Thyroid gland (tissue), 4 donors: ENCODE measurements around the gene MREG. TPM values are rescaled to one million over a fixed set of nuclear protein-coding genes. Genes with fewer than 3 reads are reported as not detected.
"Not testable (repeated sequence)": the region's sequence is repeated elsewhere in the genome, so short reads cannot be mapped to it uniquely, and the experiment has no call there.

ENCODE experiments used
- DNase-seq, 2 donors: peaks; one replicate each; pipeline ENCODE4 v3.0.0-alpha.2; 2019
- H3K27ac ChIP-seq, 3 donors: fragments of 200-600 bp; sonication (generic); 1 replicate in 2 of 3; 2 replicates in 1 of 3; pipeline ENCODE4 v1.5.1; 2016 to 2019; ENCODE audit warnings: mild to moderate bottlenecking in 1 of 3, moderate library complexity in 1 of 3
- H3K27me3 ChIP-seq: fragments of 200-600 bp; sonication (generic); one replicate; pipeline ENCODE4 v1.5.1; 2019
- H3K36me3 ChIP-seq, 2 donors: fragments of 200-600 bp; sonication (generic); one replicate each; pipeline ENCODE4 v1.5.1; 2016 to 2019
- H3K4me1 ChIP-seq, 2 donors: fragments of 200-600 bp; sonication (generic); one replicate each; pipeline ENCODE4 v1.5.1; 2017 to 2019
- H3K4me3 ChIP-seq, 3 donors: fragments of 200-600 bp; sonication (generic); replicated peaks in 1 of 3; 1 replicate in 2 of 3; 2 replicates in 1 of 3; pipeline ENCODE4 v1.5.1; 2016; ENCODE audit warnings: mild to moderate bottlenecking in 1 of 3
- H3K9me3 ChIP-seq: fragments of 200-600 bp; sonication (generic); one replicate; pipeline ENCODE4 v1.5.1; 2017
- POLR2A ChIP-seq, 2 donors: fragments of 450-650 bp; IDR thresholded peaks; one replicate each; pipeline ENCODE4 v1.6.1; 2017; ENCODE audit warnings: antibody characterized with exemption in 2 of 2, mild to moderate bottlenecking in 2 of 2, moderate library complexity in 1 of 2
- WGBS, 2 donors: methylation state at CpG; one replicate each; pipeline ENCODE4 v1.1.5; 2017; 5-methylcytosine and 5-hydroxymethylcytosine counted together
- intact Hi-C: fragments of 100-400 bp; cut with DNase I; formaldehyde crosslinking; loops from one replicate; pipeline ENCODE4 v1.15.1; 2023
- total RNA-seq, 4 donors: library from RNA; depleted of rRNA; stranded (reverse); fragments of >200 nt; gene quantifications; one replicate each; pipeline ENCODE4 v1.2.3, GENCODE V29; 2016
- TF ChIP-seq, protein P1 (sequence below), 6 experiments: fragments of 200-600 bp in 3 of 6; fragments of 450-650 bp in 3 of 6; sonication (generic) in 3 of 6; IDR thresholded peaks; one replicate each; pipeline ENCODE4 v1.5.1; 2016 to 2019; ENCODE audit warnings: antibody characterized with exemption in 6 of 6, mild to moderate bottlenecking in 2 of 6, inconsistent platforms in 1 of 6, moderate library complexity in 1 of 6

The MREG gene
- total RNA-seq, 4 donors from 2014 or later, result 4.4 to 5.4 (median 5.2) TPM

DNA sequence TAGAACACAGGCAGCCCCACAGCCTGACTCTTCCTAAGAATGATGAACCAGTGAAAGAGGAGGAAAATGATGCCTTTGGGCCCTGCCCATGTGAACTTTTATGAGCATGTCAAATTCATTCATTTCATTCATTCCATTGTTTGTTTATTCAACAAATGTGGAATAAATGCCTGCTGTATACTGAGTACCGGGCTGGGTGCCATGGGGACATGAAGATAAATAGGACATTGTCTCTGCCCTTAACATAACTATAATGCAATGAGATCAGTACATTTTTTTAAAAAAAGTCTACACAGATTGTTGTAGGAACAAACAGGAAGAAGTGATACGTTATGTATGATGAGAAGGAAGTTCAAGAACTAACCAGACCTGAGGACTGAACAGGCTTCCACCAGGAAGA is 14.7 kb downstream of the MREG start:
- TF ChIP-seq POLR2A (IDR thresholded peaks at IDR 0.05), result no peak
- TF ChIP-seq, protein P1, sequence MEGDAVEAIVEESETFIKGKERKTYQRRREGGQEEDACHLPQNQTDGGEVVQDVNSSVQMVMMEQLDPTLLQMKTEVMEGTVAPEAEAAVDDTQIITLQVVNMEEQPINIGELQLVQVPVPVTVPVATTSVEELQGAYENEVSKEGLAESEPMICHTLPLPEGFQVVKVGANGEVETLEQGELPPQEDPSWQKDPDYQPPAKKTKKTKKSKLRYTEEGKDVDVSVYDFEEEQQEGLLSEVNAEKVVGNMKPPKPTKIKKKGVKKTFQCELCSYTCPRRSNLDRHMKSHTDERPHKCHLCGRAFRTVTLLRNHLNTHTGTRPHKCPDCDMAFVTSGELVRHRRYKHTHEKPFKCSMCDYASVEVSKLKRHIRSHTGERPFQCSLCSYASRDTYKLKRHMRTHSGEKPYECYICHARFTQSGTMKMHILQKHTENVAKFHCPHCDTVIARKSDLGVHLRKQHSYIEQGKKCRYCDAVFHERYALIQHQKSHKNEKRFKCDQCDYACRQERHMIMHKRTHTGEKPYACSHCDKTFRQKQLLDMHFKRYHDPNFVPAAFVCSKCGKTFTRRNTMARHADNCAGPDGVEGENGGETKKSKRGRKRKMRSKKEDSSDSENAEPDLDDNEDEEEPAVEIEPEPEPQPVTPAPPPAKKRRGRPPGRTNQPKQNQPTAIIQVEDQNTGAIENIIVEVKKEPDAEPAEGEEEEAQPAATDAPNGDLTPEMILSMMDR (IDR thresholded peaks at IDR 0.05), result no peak
- Histone ChIP-seq H3K4me1 (no peaks in the 10 kb centered on the region), H3K27me3 (no peaks in the 10 kb centered on the region), H3K9me3 (no peaks in the 10 kb centered on the region), H3K4me3 (no peak overlapping the region), H3K36me3 (peaks cover 0 to 2% of the 10 kb centered on the region in 2 donors), H3K27ac (no peak overlapping the region)
- DNase-seq, result no peak
- 81% methylated on average over 2 of the region's 2 CpGs for WGBS, 2 donors
- intact Hi-C loops, result no loop called here

DNA sequence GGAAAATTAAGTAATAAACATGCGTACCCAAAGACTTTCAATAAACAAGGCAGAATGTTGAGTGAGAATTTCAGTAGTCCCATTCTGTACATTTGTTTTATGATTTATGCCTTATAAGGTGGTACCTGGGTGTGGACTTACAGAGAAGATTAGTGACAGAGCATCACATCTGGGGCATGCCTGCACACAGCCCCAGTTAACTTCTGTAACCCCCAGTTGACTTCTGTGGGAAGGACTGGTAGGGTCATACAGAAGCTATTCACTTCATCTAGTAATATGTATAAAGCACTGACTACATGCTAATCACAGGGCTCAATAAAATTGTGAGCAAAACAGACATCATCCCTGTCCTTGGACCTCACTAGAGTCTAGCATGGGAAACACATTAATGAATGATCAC is 16.1 kb downstream of the MREG start:
- H3K9me3 ChIP-seq, result no peaks in the 10 kb centered on the region
- 93 to 100% methylated on average over 1 of the region's 1 CpG for WGBS, 2 donors
- no peaks in the 10 kb centered on the region for H3K4me1 ChIP-seq
- H3K27me3 ChIP-seq, result no peaks in the 10 kb centered on the region
- no peak for DNase-seq
- no peak overlapping the region for H3K27ac ChIP-seq
- H3K36me3 ChIP-seq, result peaks cover 0 to 2% of the 10 kb centered on the region in 2 donors
- intact Hi-C loops, result no loop called here
- H3K4me3 ChIP-seq, result no peak overlapping the region
- no peak for TF ChIP-seq POLR2A (IDR thresholded peaks at IDR 0.05)
- TF ChIP-seq, protein P1 (IDR thresholded peaks at IDR 0.05), result no peak

DNA sequence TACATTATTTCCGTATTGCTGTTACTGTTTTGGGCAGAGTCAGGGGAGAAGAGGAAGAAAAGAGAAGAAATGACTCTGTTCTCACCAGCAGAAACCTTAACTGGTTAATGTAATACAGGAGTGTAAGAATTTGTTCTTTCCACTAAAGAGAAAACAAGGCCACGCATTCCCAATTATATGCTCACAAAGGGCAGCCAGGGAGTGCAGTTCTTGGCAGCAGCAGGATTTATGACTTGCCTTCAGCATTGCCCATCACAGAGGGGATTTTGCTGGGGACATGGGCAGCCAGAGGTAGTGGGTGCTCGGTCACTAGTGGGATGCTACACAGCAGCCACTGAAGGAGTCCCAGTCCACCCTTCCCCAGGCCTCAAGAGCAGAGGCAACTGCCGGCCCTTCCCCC is 18.4 kb downstream of the MREG start:
- H3K36me3 ChIP-seq, result peaks cover 0 to 2% of the 10 kb centered on the region in 2 donors
- H3K4me3 ChIP-seq, result no peak overlapping the region
- H3K27ac ChIP-seq, result no peak overlapping the region
- WGBS, 2 donors, result 85 to 88% methylated on average over 4 of the region's 4 CpGs
- TF ChIP-seq, protein P1 (IDR thresholded peaks at IDR 0.05), result no peak
- TF ChIP-seq POLR2A (IDR thresholded peaks at IDR 0.05), result no peak
- intact Hi-C loops, result no loop called here
- H3K4me1 ChIP-seq, result no peaks in the 10 kb centered on the region
- no peaks in the 10 kb centered on the region for H3K9me3 ChIP-seq
- no peaks in the 10 kb centered on the region for H3K27me3 ChIP-seq
- no peak for DNase-seq

DNA sequence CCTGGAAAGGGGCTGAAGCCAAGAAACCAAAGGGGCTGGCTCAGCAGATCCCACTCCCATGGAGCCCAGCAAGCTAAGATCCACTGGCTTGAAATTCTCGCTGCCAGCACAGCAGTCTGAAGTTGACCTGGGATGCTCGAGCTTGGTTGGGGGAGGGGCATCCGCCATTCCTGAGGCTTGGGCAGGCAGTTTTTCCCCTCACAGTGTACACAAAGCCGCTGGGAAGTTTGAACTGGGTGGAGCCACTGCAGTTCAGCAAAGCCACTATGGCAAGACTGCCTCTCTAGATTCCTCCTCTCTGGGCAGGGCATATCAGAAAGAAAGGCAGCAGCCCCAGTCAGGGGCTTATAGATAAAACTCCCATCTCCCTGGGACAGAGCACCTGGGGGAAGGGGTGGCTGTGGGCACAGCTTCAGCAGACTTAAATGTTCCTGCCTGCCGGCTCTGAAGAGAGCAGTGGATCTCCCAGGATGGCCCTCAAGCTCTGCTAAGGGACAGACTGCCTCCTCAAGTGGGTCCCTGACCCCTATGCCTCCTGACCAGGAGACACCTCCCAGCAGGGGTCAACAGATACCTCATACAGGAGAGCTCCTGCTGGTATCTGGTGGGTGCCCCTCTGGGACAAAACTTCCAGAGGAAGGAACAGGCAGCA is 24.7 kb downstream of the MREG start:
- H3K9me3 ChIP-seq, H3K27ac ChIP-seq, intact Hi-C loops, DNase-seq, H3K4me1 ChIP-seq, H3K4me3 ChIP-seq, H3K27me3 ChIP-seq, H3K36me3 ChIP-seq: not testable (repeated sequence)
- WGBS, 2 donors, result 100% methylated on average over 1 of the region's 5 CpGs; no CpG with 5 or more reads in 1 of the 2 donors

DNA sequence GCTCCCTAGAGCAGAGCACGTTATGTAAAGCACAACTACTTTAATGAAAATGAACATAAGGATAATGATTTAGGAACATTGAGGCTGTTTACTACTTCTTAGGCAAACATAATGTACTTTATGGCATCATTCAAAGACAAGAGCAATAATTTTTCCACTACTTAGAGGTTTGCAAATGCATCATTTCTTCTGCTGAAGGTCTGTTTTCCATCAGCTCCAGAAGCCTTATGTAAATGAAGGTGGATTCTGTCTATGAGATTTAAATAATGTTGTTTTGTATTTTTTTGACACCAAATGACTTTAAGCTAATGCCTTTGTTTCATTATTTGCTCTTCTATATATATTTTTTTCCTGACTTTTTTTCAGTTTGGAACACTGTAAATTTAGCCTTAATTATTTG is 28.1 kb downstream of the MREG start:
- intact Hi-C loops, result no loop called here

More for the DNA sequence above, 28.1 kb downstream of the MREG start:
- Histone ChIP-seq H3K4me1 (no peaks in the 10 kb centered on the region), H3K27ac (no peak overlapping the region), H3K36me3 (no peaks in the 10 kb centered on the region), H3K27me3 (no peaks in the 10 kb centered on the region), H3K4me3 (no peak overlapping the region), H3K9me3 (no peaks in the 10 kb centered on the region)
- TF ChIP-seq, protein P1 (IDR thresholded peaks at IDR 0.05), result no peak
- TF ChIP-seq POLR2A (IDR thresholded peaks at IDR 0.05), result no peak
- DNase-seq, result no peak
- 94 to 98% methylated on average over 1 of the region's 1 CpG for WGBS, 2 donors
